HG03571 (cell line): ENCODE measurements around the gene RHOC.
"Not testable (repeated sequence)": the region's sequence is repeated elsewhere in the genome, so short reads cannot be mapped to it uniquely, and the experiment has no call there.

Experiments
- ATAC-seq: cut with Tn5 transposase; IDR thresholded peaks from one replicate; pipeline ENCODE4 v1.9.1; 2021; ENCODE audit not compliant: unreplicated experiment

The RHOC gene

GRCh38 chr1:112706505-112707220 lies at the start of gene RHOC:
TSS of gene RHOC (minus strand) at chr1:112707127. CDS start at chr1:112703799, 3,328 bp downstream.
- peak; percentile 53 for ATAC-seq

- ATAC-seq, result no peak
Observed at GRCh38 chr1:112754116-112754628, 47.2 kb upstream of the RHOC start.

- no peak for ATAC-seq
Observed at GRCh38 chr1:112748396-112748795, 41.5 kb upstream of the RHOC start.

- ATAC-seq, result no peak
Observed at GRCh38 chr1:112744009-112744578, 37.2 kb upstream of the RHOC start.

- no peak for ATAC-seq
Observed at GRCh38 chr1:112743174-112744008, 36.5 kb upstream of the RHOC start.

- ATAC-seq, result no peak
Observed at GRCh38 chr1:112737573-112737972, 30.6 kb upstream of the RHOC start.

GRCh38 chr1:112735752-112736151 lies 28.8 kb upstream of the RHOC start:
- ATAC-seq, result no peak

GRCh38 chr1:112731451-112731850 lies 24.5 kb upstream of the RHOC start:
- no peak for ATAC-seq

GRCh38 chr1:112729909-112730308 lies 23.0 kb upstream of the RHOC start:
- ATAC-seq, result no peak

GRCh38 chr1:112729011-112729410 lies 22.1 kb upstream of the RHOC start:
- ATAC-seq, result not testable (repeated sequence)

GRCh38 chr1:112728306-112728971 lies 21.5 kb upstream of the RHOC start:
- ATAC-seq, result not testable (repeated sequence)

GRCh38 chr1:112727716-112728115 lies 20.8 kb upstream of the RHOC start:
- no peak for ATAC-seq

- not testable (repeated sequence) for ATAC-seq
Observed at GRCh38 chr1:112724240-112724639, 17.3 kb upstream of the RHOC start.

GRCh38 chr1:112723511-112723839 lies 16.5 kb upstream of the RHOC start:
- no peak for ATAC-seq

GRCh38 chr1:112722601-112723510 lies 15.9 kb upstream of the RHOC start:
- ATAC-seq, result no peak

- no peak for ATAC-seq
Observed at GRCh38 chr1:112721966-112722524, 15.1 kb upstream of the RHOC start.

- not testable (repeated sequence) for ATAC-seq
Observed at GRCh38 chr1:112721294-112721693, 14.4 kb upstream of the RHOC start.

GRCh38 chr1:112720800-112721199 lies 13.9 kb upstream of the RHOC start:
- ATAC-seq, result no peak

GRCh38 chr1:112719706-112720105 lies 12.8 kb upstream of the RHOC start:
- ATAC-seq, result no peak
